Measurements from ENCODE around the gene AK5.

The AK5 gene

DNA sequence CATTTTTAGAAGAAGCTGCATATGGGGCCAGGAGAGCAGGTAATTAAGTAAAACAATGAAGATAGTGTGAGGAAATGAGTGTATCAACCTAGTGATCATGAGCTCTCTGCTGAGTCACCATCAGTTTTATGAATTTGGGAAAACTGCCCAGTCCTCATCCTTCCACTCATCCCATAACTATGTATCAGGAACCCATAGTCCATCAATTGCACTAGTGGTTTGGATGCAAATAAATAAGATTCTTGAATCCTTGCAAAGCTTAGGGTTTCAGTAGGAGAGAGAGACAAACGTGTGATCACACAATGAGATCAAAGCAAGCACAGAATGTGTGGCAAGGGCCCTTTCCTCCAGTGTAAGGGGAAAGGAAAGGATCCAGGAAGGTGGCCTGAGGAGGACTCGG lies 255.0 kb downstream of the AK5 start:
- no peak overlapping the region for H2AFZ ChIP-seq (ENCODE audit: low read depth, low read length, severe bottlenecking)
- no peaks in the 10 kb centered on the region for H3K79me2 ChIP-seq (ENCODE audit: insufficient read depth, low read length)

DNA sequence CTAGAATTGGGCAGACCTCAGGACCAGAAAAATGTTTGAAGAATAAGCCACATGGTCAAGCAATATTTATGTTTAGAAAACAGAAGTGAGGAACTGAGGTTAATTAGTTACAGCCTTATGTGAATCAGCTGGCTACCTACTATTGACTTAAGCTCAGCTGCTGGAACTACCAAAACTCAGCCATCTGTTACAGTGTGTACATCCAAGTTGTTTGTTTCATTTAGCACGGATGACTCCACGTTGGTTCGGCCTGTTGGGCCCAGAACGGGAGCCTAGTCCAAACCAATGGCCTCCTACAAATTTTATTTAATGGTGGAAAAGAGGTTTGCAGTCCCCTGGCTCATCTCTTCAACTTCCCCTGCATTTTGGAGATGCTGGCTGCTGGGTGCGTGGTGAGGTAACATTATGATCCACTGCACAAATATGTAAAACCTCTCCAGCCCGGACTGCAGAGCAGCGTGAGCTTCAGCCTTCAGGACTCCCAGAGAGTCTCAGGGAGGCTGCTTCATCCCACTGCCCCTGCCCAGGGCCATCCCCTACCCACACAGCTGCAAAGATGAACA lies 257.2 kb downstream of the AK5 start:
- H3K9me3 ChIP-seq (ENCODE audit: insufficient read depth, low read length): no peaks in the 10 kb centered on the region
- no peaks in the 10 kb centered on the region for H4K20me1 ChIP-seq (ENCODE audit: low read depth, low read length)
- no peak overlapping the region for H3K4me3 ChIP-seq (ENCODE audit: insufficient read depth, low read length, poor library complexity, severe bottlenecking)
- TF ChIP-seq, protein P1, sequence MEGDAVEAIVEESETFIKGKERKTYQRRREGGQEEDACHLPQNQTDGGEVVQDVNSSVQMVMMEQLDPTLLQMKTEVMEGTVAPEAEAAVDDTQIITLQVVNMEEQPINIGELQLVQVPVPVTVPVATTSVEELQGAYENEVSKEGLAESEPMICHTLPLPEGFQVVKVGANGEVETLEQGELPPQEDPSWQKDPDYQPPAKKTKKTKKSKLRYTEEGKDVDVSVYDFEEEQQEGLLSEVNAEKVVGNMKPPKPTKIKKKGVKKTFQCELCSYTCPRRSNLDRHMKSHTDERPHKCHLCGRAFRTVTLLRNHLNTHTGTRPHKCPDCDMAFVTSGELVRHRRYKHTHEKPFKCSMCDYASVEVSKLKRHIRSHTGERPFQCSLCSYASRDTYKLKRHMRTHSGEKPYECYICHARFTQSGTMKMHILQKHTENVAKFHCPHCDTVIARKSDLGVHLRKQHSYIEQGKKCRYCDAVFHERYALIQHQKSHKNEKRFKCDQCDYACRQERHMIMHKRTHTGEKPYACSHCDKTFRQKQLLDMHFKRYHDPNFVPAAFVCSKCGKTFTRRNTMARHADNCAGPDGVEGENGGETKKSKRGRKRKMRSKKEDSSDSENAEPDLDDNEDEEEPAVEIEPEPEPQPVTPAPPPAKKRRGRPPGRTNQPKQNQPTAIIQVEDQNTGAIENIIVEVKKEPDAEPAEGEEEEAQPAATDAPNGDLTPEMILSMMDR (IDR thresholded peaks at IDR 0.05; ENCODE audit: insufficient read depth, low read length, poor library complexity, severe bottlenecking): no peak
- TF ChIP-seq EZH2phosphoT487 (conservative IDR thresholded peaks at IDR 0.05; ENCODE audit: low read length): no peak
- no peaks in the 10 kb centered on the region for H3K79me2 ChIP-seq (ENCODE audit: insufficient read depth, low read length)
- H3F3A ChIP-seq (ENCODE audit: insufficient read depth): no peaks in the 10 kb centered on the region
- H3K4me2 ChIP-seq (ENCODE audit: low read depth, low read length, poor library complexity, severe bottlenecking): no peak overlapping the region
- no peaks in the 10 kb centered on the region for H3K27me3 ChIP-seq (ENCODE audit: low read length)
- no peaks in the 10 kb centered on the region for H3K9me2 ChIP-seq (replicated peaks; ENCODE audit: insufficient read depth, low read length)
- H3K27ac ChIP-seq (ENCODE audit: low read depth, low read length): no peak overlapping the region
- H2AFZ ChIP-seq (ENCODE audit: low read depth, low read length, severe bottlenecking): no peak overlapping the region
- no peak overlapping the region for H3K9ac ChIP-seq (ENCODE audit: low read length)
- H3K36me3 ChIP-seq (ENCODE audit: low read length): no peaks in the 10 kb centered on the region

More for the DNA sequence above, 255.0 kb downstream of the AK5 start:
- Histone ChIP-seq H3K9ac (ENCODE audit: low read length) (no peak overlapping the region), H3F3A (ENCODE audit: insufficient read depth) (no peaks in the 10 kb centered on the region), H3K4me3 (ENCODE audit: insufficient read depth, low read length, poor library complexity, severe bottlenecking) (no peak overlapping the region), H3K9me3 (ENCODE audit: insufficient read depth, low read length) (no peaks in the 10 kb centered on the region), H3K4me2 (ENCODE audit: low read depth, low read length, poor library complexity, severe bottlenecking) (no peak overlapping the region), H4K20me1 (ENCODE audit: low read depth, low read length) (no peaks in the 10 kb centered on the region), H3K9me2 (replicated peaks; ENCODE audit: insufficient read depth, low read length) (no peaks in the 10 kb centered on the region), H3K27ac (ENCODE audit: low read depth, low read length) (no peak overlapping the region), H3K36me3 (ENCODE audit: low read length) (no peaks in the 10 kb centered on the region), H3K27me3 (ENCODE audit: low read length) (no peaks in the 10 kb centered on the region)
- TF ChIP-seq, protein P1 (IDR thresholded peaks at IDR 0.05; ENCODE audit: insufficient read depth, low read length, poor library complexity, severe bottlenecking): no peak
- TF ChIP-seq EZH2phosphoT487 (conservative IDR thresholded peaks at IDR 0.05; ENCODE audit: low read length): no peak

DNA sequence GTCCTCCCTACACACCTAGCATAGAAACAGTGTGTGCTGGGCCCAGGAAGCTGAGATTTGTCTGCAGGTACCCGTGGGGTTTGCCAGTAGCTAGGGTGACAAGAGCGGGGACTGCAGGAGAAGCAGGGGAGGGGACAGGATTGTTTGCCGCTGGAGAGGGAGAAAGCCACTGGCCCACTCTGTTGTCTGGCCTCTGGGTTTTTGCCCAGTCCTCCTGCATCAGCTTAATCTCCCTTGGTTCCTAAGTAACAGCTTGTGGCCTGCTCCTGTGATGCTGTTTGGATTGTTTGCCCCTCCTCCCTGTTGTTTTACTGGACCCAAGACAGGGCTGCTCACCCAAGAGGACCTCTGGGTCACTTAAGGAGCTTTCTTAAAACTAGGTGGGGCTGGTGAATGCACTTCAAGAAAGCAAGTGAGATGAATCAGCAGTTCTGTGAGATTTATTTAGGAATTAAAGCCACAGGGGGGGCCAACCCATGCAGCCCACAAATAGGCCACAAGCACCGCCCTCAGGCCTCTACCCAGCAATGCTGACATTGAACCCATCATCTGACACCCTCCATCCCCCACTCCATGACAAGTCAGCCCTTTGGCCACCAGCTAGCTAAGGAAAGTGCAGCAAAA lies 257.8 kb downstream of the AK5 start:
- Histone ChIP-seq H3K4me3 (ENCODE audit: insufficient read depth, low read length, poor library complexity, severe bottlenecking) (no peak overlapping the region), H4K20me1 (ENCODE audit: low read depth, low read length) (no peaks in the 10 kb centered on the region), H3K27me3 (ENCODE audit: low read length) (no peaks in the 10 kb centered on the region), H3F3A (ENCODE audit: insufficient read depth) (no peaks in the 10 kb centered on the region), H3K36me3 (ENCODE audit: low read length) (no peaks in the 10 kb centered on the region), H3K9me2 (replicated peaks; ENCODE audit: insufficient read depth, low read length) (no peaks in the 10 kb centered on the region), H3K4me2 (ENCODE audit: low read depth, low read length, poor library complexity, severe bottlenecking) (no peak overlapping the region), H3K9ac (ENCODE audit: low read length) (no peak overlapping the region), H3K9me3 (ENCODE audit: insufficient read depth, low read length) (no peaks in the 10 kb centered on the region), H3K27ac (ENCODE audit: low read depth, low read length) (no peak overlapping the region), H2AFZ (ENCODE audit: low read depth, low read length, severe bottlenecking) (no peak overlapping the region), H3K79me2 (ENCODE audit: insufficient read depth, low read length) (no peaks in the 10 kb centered on the region)
- TF ChIP-seq, protein P1 (IDR thresholded peaks at IDR 0.05; ENCODE audit: insufficient read depth, low read length, poor library complexity, severe bottlenecking): no peak
- no peak for TF ChIP-seq EZH2phosphoT487 (conservative IDR thresholded peaks at IDR 0.05; ENCODE audit: low read length)
